HL-60 (cell line): Measurements from ENCODE around the gene DOCK9.

Experiments
- DNase-seq, 2 experiments: peaks; one replicate each; pipeline ENCODE4 v3.0.0-alpha.2; 2010 to 2020; ENCODE audit warnings: low read depth in 1 of 2, low spot score in 1 of 2
- H3K27ac ChIP-seq: fragments of 250-450 bp; sonication (Bioruptor Pico); replicated peaks from 2 replicates; pipeline ENCODE4 v1.5.1; 2020; ENCODE audit warnings: mild to moderate bottlenecking, moderate library complexity
- H3K27me3 ChIP-seq: fragments of 250-450 bp; sonication (Bioruptor Pico); 2 replicates; pipeline ENCODE4 v1.5.1; 2021; ENCODE audit warnings: mild to moderate bottlenecking, moderate library complexity; ENCODE audit not compliant: insufficient read depth, poor library complexity, severe bottlenecking
- H3K4me3 ChIP-seq: replicated peaks from 2 replicates; pipeline ENCODE4 v1.5.1; 2011; ENCODE audit warnings: mild to moderate bottlenecking, control low read depth, low read length; ENCODE audit not compliant: insufficient read depth
- GABPA ChIP-seq: IDR thresholded peaks from 2 replicates; pipeline ENCODE4 v1.6.1; 2012; ENCODE audit warnings: low read depth
- POLR2AphosphoS5 ChIP-seq: IDR thresholded peaks from 2 replicates; pipeline ENCODE4 v1.6.1; 2012; ENCODE audit warnings: low read depth
- SPI1 ChIP-seq: IDR thresholded peaks from 2 replicates; pipeline ENCODE4 v1.6.1; 2012; ENCODE audit warnings: low read depth, mild to moderate bottlenecking, borderline replicate concordance
- TF ChIP-seq, protein P1 (sequence below): IDR thresholded peaks from one replicate; pipeline ENCODE4 v1.5.1; 2011; ENCODE audit warnings: low read length, control low read depth, inconsistent platforms; ENCODE audit not compliant: insufficient read depth
- TF ChIP-seq, protein P2 (sequence below): IDR thresholded peaks from 2 replicates; pipeline ENCODE4 v1.6.1; 2012; ENCODE audit warnings: low read depth; ENCODE audit not compliant: insufficient replicate concordance

DOCK9 gene

DNA sequence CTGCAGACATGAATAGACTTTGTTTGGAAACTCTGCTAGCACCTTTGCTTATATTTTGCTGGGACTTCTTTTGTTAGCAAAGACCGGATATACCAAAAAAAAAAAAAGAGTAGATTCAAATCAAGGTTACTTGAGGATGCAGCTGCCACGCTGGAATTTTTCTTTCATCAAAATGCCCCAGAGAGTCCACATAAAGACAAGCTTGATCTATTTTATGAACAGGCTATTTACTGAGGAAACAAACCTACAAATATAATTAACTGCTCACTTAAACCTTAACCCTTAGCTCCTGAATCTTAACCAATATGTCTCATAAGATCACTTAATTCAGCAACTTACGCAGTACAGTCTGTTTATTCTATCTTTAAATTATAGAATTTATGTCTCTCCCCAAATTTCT, 27.1 kb upstream of the DOCK9 start:
- DNase-seq, result no peak
- TF ChIP-seq SPI1 (no peak), POLR2AphosphoS5 (no peak), GABPA (no peak)
- TF ChIP-seq, protein P1, sequence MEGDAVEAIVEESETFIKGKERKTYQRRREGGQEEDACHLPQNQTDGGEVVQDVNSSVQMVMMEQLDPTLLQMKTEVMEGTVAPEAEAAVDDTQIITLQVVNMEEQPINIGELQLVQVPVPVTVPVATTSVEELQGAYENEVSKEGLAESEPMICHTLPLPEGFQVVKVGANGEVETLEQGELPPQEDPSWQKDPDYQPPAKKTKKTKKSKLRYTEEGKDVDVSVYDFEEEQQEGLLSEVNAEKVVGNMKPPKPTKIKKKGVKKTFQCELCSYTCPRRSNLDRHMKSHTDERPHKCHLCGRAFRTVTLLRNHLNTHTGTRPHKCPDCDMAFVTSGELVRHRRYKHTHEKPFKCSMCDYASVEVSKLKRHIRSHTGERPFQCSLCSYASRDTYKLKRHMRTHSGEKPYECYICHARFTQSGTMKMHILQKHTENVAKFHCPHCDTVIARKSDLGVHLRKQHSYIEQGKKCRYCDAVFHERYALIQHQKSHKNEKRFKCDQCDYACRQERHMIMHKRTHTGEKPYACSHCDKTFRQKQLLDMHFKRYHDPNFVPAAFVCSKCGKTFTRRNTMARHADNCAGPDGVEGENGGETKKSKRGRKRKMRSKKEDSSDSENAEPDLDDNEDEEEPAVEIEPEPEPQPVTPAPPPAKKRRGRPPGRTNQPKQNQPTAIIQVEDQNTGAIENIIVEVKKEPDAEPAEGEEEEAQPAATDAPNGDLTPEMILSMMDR, result no peak
- TF ChIP-seq, protein P2, sequence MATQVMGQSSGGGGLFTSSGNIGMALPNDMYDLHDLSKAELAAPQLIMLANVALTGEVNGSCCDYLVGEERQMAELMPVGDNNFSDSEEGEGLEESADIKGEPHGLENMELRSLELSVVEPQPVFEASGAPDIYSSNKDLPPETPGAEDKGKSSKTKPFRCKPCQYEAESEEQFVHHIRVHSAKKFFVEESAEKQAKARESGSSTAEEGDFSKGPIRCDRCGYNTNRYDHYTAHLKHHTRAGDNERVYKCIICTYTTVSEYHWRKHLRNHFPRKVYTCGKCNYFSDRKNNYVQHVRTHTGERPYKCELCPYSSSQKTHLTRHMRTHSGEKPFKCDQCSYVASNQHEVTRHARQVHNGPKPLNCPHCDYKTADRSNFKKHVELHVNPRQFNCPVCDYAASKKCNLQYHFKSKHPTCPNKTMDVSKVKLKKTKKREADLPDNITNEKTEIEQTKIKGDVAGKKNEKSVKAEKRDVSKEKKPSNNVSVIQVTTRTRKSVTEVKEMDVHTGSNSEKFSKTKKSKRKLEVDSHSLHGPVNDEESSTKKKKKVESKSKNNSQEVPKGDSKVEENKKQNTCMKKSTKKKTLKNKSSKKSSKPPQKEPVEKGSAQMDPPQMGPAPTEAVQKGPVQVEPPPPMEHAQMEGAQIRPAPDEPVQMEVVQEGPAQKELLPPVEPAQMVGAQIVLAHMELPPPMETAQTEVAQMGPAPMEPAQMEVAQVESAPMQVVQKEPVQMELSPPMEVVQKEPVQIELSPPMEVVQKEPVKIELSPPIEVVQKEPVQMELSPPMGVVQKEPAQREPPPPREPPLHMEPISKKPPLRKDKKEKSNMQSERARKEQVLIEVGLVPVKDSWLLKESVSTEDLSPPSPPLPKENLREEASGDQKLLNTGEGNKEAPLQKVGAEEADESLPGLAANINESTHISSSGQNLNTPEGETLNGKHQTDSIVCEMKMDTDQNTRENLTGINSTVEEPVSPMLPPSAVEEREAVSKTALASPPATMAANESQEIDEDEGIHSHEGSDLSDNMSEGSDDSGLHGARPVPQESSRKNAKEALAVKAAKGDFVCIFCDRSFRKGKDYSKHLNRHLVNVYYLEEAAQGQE, result no peak
- H3K27ac ChIP-seq, result no peak overlapping the region
- H3K4me3 ChIP-seq, result no peak overlapping the region
- H3K27me3 ChIP-seq, result peaks cover 42% of the 10 kb centered on the region

DNA sequence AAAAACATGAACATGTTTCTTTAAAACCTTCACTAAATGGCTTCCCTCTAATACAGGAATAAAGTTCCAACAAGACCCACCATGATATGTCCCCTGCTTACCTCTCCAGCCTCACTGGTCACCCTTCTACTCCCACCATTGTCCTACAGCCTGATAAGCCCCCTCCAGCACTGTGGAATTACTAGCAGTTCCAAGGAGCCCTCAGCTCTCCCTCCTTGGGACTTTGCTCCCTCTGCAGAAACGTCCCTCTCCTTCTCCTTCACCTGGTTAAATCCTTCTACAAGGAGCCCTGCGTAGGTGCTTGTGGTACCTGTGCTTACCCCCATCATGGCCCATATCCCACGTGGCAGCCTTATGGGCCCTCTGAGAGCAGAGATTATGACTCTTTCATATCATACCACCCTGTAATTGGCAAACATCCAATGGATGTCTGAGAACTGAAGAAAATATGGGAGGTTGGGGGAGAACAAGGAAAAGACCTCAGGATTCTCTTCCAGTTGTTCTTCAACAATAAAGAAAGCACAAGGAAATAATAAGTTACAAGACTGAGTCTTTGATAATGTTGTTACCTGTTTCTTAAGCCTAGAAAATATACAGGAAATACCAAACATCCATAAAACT, 26.1 kb upstream of the DOCK9 start:
- no peak overlapping the region for H3K27ac ChIP-seq
- no peak for DNase-seq
- no peak overlapping the region for H3K4me3 ChIP-seq
- H3K27me3 ChIP-seq, result peaks cover 48% of the 10 kb centered on the region
- TF ChIP-seq SPI1 (no peak), GABPA (no peak), POLR2AphosphoS5 (no peak)
- TF ChIP-seq, protein P2, result no peak
- TF ChIP-seq, protein P1, result no peak

DNA sequence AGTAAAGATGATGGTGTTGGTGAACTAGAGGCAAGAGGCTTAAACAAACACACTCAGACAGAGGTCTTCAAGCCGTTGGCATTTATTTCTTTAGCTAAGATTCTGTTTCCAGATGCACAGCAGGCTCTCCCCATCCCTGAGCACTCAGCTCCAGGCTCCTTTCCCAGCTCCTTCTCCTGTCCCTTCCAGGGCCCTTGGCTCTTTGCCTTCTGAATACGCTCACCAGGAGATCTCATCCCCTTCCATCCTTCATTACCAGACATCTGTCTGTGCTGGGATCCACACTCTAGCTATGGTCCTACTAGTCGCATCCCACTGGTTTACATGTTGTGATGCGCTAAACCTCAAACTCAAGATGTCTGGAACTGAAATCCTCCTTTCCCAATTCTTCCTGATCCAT, 25.3 kb upstream of the DOCK9 start:
- no peak for DNase-seq
- no peak for TF ChIP-seq SPI1
- TF ChIP-seq, protein P2, result no peak
- TF ChIP-seq POLR2AphosphoS5, result no peak
- no peak overlapping the region for H3K4me3 ChIP-seq
- peaks cover 48% of the 10 kb centered on the region for H3K27me3 ChIP-seq
- H3K27ac ChIP-seq, result no peak overlapping the region
